T-cell (primary cell): ENCODE measurements around the gene TYMS. TPM values are rescaled to one million over a fixed set of nuclear protein-coding genes. Genes with fewer than 3 reads are reported as not detected.

Source experiments
- ATAC-seq, 4 experiments: fragments of 200-7000 bp in 3 of 4; fragments of 150-1000 bp in 1 of 4; cut with Tn5 transposase; replicated peaks in 1 of 4; 1 replicate in 3 of 4; 2 replicates in 1 of 4; pipeline ENCODE4 v1.10.0; 2021; ENCODE audit warnings: moderate library complexity in 3 of 4, mild to moderate bottlenecking in 2 of 4, moderate number of reproducible peaks in 1 of 4
- CTCF ChIA-PET, 2 donors: fragments of 300-600 bp; sonication (Branson Sonifier 250); formaldehyde crosslinking; loops; one replicate each; lab custom pipeline; 2022; ENCODE audit warnings: antibody characterized with exemption in 2 of 2; lab: Charles Lee
- POLR2A ChIA-PET, 2 donors: fragments of 300-600 bp; sonication (Branson Sonifier 250); formaldehyde crosslinking; loops; one replicate each; lab custom pipeline; 2022; ENCODE audit warnings: antibody characterized with exemption in 2 of 2; lab: Charles Lee
- DNase-seq, 35 experiments: peaks; one replicate each; pipeline versions ENCODE4 v3.0.0 to v3.0.0-alpha.2; 2013 to 2023
- H3K27ac ChIP-seq: one replicate; pipeline ENCODE4 v1.5.1; 2013; ENCODE audit warnings: low read length
- H3K27me3 ChIP-seq, 2 experiments: replicated peaks in 1 of 2; 1 replicate in 1 of 2; 2 replicates in 1 of 2; pipeline versions ENCODE4 v1.6.1 to v1.7.0; 2013; ENCODE audit warnings: low read length in 1 of 2, mixed read lengths in 1 of 2; ENCODE audit not compliant: control insufficient read depth in 2 of 2, insufficient read depth in 2 of 2; ENCODE audit errors: extremely low read depth in 1 of 2
- H3K36me3 ChIP-seq, 2 donors: 1 replicate in 1 of 2; 2 replicates in 1 of 2; pipeline versions ENCODE4 v1.6.1 to v1.7.0; 2013; ENCODE audit warnings: low read length in 1 of 2; ENCODE audit not compliant: control insufficient read depth in 2 of 2, insufficient read depth in 1 of 2; ENCODE audit errors: extremely low read depth in 1 of 2
- H3K4me1 ChIP-seq, 2 experiments: 1 replicate in 1 of 2; 2 replicates in 1 of 2; pipeline versions ENCODE4 v1.6.1 to v1.7.0; 2013; ENCODE audit warnings: low read length in 2 of 2, mixed read lengths in 1 of 2; ENCODE audit not compliant: insufficient read depth in 2 of 2, control insufficient read depth in 1 of 2; ENCODE audit errors: extremely low read depth in 1 of 2
- H3K4me3 ChIP-seq, 2 donors: 1 replicate in 1 of 2; 2 replicates in 1 of 2; pipeline versions ENCODE4 v1.5.1 to v1.7.0; 2013; ENCODE audit warnings: mild to moderate bottlenecking in 2 of 2, low read length in 1 of 2, moderate library complexity in 1 of 2; ENCODE audit not compliant: control insufficient read depth in 1 of 2; ENCODE audit errors: extremely low read depth in 1 of 2
- H3K9me3 ChIP-seq: 2 replicates; pipeline ENCODE4 v1.7.0; 2013
- H3K27ac Mint-ChIP-seq, 2 donors: one replicate each; pipeline ENCODE4 v1.8.0; 2020 to 2021; ENCODE audit warnings: mild to moderate bottlenecking in 2 of 2, mixed read lengths in 2 of 2
- H3K27me3 Mint-ChIP-seq, 2 donors: one replicate each; pipeline ENCODE4 v1.8.0; 2021 to 2022; ENCODE audit warnings: mixed read lengths in 2 of 2
- H3K36me3 Mint-ChIP-seq: one replicate; pipeline ENCODE4 v1.8.0; 2021; ENCODE audit warnings: mixed read lengths
- H3K4me1 Mint-ChIP-seq, 3 donors: one replicate each; pipeline ENCODE4 v1.8.0; 2020 to 2022; ENCODE audit warnings: mixed read lengths in 3 of 3, mild to moderate bottlenecking in 1 of 3
- H3K4me3 Mint-ChIP-seq, 3 donors: one replicate each; pipeline ENCODE4 v1.8.0; 2020 to 2022; ENCODE audit warnings: mild to moderate bottlenecking in 3 of 3, mixed read lengths in 3 of 3, moderate library complexity in 3 of 3
- H3K9me3 Mint-ChIP-seq, 3 donors: one replicate each; pipeline ENCODE4 v1.8.0; 2020 to 2022; ENCODE audit warnings: mixed read lengths in 3 of 3
- WGBS: methylation state at CpG from one replicate; pipeline ENCODE4 v1.1.5; 2013; ENCODE audit warnings: missing lambda C conversion rate; ENCODE audit not compliant: insufficient coverage; 5-methylcytosine and 5-hydroxymethylcytosine counted together
- total RNA-seq, 35 experiments: library from RNA in 6 of 35; stranded (reverse) in 6 of 35; fragments of 120-200 nt in 1 of 35; gene quantifications; one replicate each; pipeline versions ENCODE4 v1.2.1 to v1.2.4 and lab custom pipeline; 2013 to 2026

TYMS gene
- total RNA-seq, 5 donors from 2014 or later (not counting 1 experiment from before 2014, with no cell fraction given), result 1.8 to 9.7 (median 3.3) TPM

DNA sequence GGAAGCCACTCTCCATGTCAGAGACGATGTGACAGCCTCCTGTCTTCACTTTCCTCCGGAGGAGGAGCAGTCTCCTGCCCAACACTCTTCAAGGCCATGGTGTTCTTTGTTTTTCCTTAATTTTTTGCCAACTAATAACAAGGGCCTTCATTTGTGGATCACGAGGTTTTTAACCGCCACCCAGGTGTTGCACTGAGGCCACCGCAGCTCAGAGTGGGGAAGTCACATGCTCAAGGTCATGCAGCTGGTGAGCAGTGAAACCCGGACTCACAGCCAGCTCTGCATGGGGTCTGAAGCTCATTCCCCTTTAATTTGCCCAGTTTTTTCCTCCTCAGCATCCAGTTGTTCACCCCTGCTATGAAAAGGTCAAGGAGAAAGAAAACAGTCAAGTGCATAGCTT lies 35.4 kb downstream of the TYMS start:
- peaks cover 34% of the 10 kb centered on the region for H3K36me3 Mint-ChIP-seq
- no peak overlapping the region for H3K27ac ChIP-seq
- 49% methylated on average over 4 of the region's 6 CpGs for WGBS
- peaks cover 0 to 16% of the 10 kb centered on the region in 2 donors for H3K36me3 ChIP-seq
- H3K27ac Mint-ChIP-seq, result peak overlapping the region in 1 of 2 donors; percentile 62
- no peak overlapping the region for H3K4me3 ChIP-seq
- H3K27me3 Mint-ChIP-seq, result no peaks in the 10 kb centered on the region
- DNase-seq (no peak), ATAC-seq (no peak)
- ChIA-PET CTCF (interaction anchor here (0.6 to 0.7 kb wide), 2 partner anchors 22 to 138 kb away, joined by 3 to 4 read pairs; no protein-coding TSS in a partner anchor), POLR2A (interaction anchor here in 1 of 2 donors (0.6 kb wide), 1 partner anchor 143 kb away, joined by 4 read pairs; no protein-coding TSS in a partner anchor)
- H3K4me3 Mint-ChIP-seq, result no peak overlapping the region
- H3K9me3 ChIP-seq, result no peaks in the 10 kb centered on the region
- no peaks in the 10 kb centered on the region for H3K27me3 ChIP-seq
- H3K4me1 Mint-ChIP-seq, result peaks cover 0 to 7% (median 2%) of the 10 kb centered on the region in 3 donors
- no peaks in the 10 kb centered on the region for H3K9me3 Mint-ChIP-seq
- no peaks in the 10 kb centered on the region for H3K4me1 ChIP-seq

GRCh38 chr18:693466-694187 lies 36.2 kb downstream of the TYMS start:
- no peak for ATAC-seq
- Histone ChIP-seq H3K27me3 (no peaks in the 10 kb centered on the region), H3K4me1 (no peaks in the 10 kb centered on the region), H3K9me3 (no peaks in the 10 kb centered on the region), H3K36me3 (peaks cover 0 to 16% of the 10 kb centered on the region in 2 donors), H3K27ac (no peak overlapping the region), H3K4me3 (no peak overlapping the region)
- POLR2A ChIA-PET, result no interaction called here
- 90% methylated on average over 6 of the region's 8 CpGs for WGBS
- no peaks in the 10 kb centered on the region for H3K27me3 Mint-ChIP-seq
- H3K9me3 Mint-ChIP-seq, result no peaks in the 10 kb centered on the region
- H3K4me3 Mint-ChIP-seq, result no peak overlapping the region
- no peak for DNase-seq
- H3K36me3 Mint-ChIP-seq, result peaks cover 33% of the 10 kb centered on the region
- H3K4me1 Mint-ChIP-seq, result peaks cover 0 to 7% (median 2%) of the 10 kb centered on the region in 3 donors
- peak overlapping the region in 1 of 2 donors; percentile 62 for H3K27ac Mint-ChIP-seq
- CTCF ChIA-PET, result interaction anchor here in 1 of 2 donors (0.5 kb wide), 1 partner anchor 70 kb away, joined by 3 read pairs; no protein-coding TSS in a partner anchor

- POLR2A ChIA-PET, result interaction anchor here in 1 of 2 donors (0.5 kb wide), 1 partner anchor 431 kb away, joined by 3 read pairs; no protein-coding TSS in a partner anchor
- H3K4me1 ChIP-seq, result no peaks in the 10 kb centered on the region
Measured at GRCh38 chr18:697012-697411, 39.6 kb downstream of the TYMS start.

DNA sequence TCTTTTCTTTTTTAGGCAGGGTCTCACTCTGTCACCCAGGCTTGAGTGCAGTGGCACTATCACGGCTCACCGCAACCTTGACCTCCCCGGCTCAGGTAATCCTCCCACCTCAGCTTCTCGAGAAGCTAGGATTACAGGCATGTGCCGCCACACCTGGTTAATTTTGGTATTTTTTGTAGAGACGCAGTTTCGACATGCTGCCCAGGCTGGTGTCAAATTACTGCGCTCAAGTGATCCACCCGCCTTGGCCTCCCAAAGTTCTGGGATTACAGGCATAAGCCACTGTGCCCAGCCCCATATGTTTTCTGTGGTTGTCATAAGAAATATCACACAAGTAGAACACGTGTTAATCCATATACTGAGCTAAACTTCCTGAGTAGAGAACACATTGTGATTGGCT lies 40.3 kb downstream of the TYMS start:
- no peak overlapping the region for H3K4me3 Mint-ChIP-seq
- CTCF ChIA-PET, result no interaction called here

More at GRCh38 chr18:697012-697411, 39.6 kb downstream of the TYMS start:
- Histone ChIP-seq H3K9me3 (no peaks in the 10 kb centered on the region), H3K27me3 (no peaks in the 10 kb centered on the region), H3K4me3 (no peak overlapping the region), H3K27ac (no peak overlapping the region), H3K36me3 (peaks cover 0 to 20% of the 10 kb centered on the region in 2 donors)
- DNase-seq (no peak), ATAC-seq (no peak)
- Mint-ChIP-seq H3K4me1 (peaks cover 0 to 7% (median 2%) of the 10 kb centered on the region in 3 donors), H3K27me3 (no peaks in the 10 kb centered on the region), H3K36me3 (peaks cover 35% of the 10 kb centered on the region), H3K4me3 (no peak overlapping the region), H3K9me3 (no peaks in the 10 kb centered on the region), H3K27ac (no peak overlapping the region)
- 84% methylated on average over 2 of the region's 4 CpGs for WGBS
- CTCF ChIA-PET, result no interaction called here

DNA sequence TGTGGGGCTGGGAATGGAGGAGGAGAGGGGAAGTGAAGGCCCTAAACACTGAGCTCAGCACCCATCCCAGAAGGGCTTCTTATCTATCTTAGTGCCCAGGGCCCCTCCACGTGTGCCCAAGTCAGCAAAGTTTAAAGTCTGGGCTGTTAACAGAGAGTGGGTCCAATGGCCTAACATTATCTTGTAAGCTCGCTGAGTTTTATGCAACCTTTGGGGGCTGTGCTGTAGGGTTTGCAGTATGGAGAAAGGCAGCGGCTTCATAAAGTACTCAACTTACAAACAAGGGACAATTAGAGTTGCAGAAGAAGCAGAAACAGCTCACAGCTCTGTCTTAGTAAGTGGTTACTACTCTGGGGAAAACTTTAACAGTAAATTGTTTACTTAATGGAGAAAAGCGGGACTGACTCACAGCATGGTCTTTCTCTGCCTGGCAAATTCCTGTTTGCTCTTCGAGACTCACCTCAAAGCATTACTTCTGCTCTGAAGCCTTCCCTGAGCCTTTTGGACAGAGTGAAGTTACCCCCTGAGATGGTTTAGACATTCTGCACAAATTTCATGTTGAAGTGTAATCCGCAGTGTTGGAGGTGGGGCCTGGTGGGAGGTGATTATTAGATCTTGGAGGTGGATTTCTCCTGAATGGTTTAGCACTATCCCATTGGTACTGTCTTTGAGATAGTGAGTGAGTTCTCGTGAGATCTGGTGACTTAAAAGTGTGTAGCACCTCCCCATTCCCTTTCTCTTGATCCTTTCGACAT lies 45.9 kb downstream of the TYMS start:
- H3K36me3 Mint-ChIP-seq, result peaks cover 43% of the 10 kb centered on the region
- no peak for ATAC-seq
- POLR2A ChIA-PET, result no interaction called here
- H3K4me1 Mint-ChIP-seq, result peaks cover 7 to 33% (median 19%) of the 10 kb centered on the region in 3 donors
- 100% methylated on average over 1 of the region's 8 CpGs for WGBS
- H3K4me3 ChIP-seq, result no peak overlapping the region
- H3K27me3 Mint-ChIP-seq, result no peaks in the 10 kb centered on the region
- DNase-seq, result no peak
- no peaks in the 10 kb centered on the region for H3K9me3 ChIP-seq
- H3K4me3 Mint-ChIP-seq, result no peak overlapping the region
- peaks cover 0 to 33% of the 10 kb centered on the region in 2 donors for H3K36me3 ChIP-seq
- H3K27ac ChIP-seq, result no peak overlapping the region
- H3K9me3 Mint-ChIP-seq, result no peaks in the 10 kb centered on the region
- CTCF ChIA-PET, result no interaction called here
- H3K27me3 ChIP-seq, result no peaks in the 10 kb centered on the region
- no peaks in the 10 kb centered on the region for H3K4me1 ChIP-seq
- H3K27ac Mint-ChIP-seq, result no peak overlapping the region

More for the DNA sequence above, 40.3 kb downstream of the TYMS start:
- 84% methylated on average over 5 of the region's 10 CpGs for WGBS
- no peak for DNase-seq
- Mint-ChIP-seq H3K9me3 (no peaks in the 10 kb centered on the region), H3K27me3 (no peaks in the 10 kb centered on the region), H3K36me3 (peaks cover 32% of the 10 kb centered on the region), H3K4me1 (peaks cover 2 to 8% (median 3%) of the 10 kb centered on the region in 3 donors), H3K27ac (no peak overlapping the region)
- Histone ChIP-seq H3K36me3 (peaks cover 0 to 17% of the 10 kb centered on the region in 2 donors), H3K9me3 (no peaks in the 10 kb centered on the region), H3K4me3 (no peak overlapping the region), H3K27ac (no peak overlapping the region), H3K4me1 (no peaks in the 10 kb centered on the region), H3K27me3 (no peaks in the 10 kb centered on the region)
- POLR2A ChIA-PET, result interaction anchor here in 1 of 2 donors (0.6 kb wide), 1 partner anchor 485 kb away, joined by 3 read pairs; no protein-coding TSS in a partner anchor
- no peak for ATAC-seq

DNA sequence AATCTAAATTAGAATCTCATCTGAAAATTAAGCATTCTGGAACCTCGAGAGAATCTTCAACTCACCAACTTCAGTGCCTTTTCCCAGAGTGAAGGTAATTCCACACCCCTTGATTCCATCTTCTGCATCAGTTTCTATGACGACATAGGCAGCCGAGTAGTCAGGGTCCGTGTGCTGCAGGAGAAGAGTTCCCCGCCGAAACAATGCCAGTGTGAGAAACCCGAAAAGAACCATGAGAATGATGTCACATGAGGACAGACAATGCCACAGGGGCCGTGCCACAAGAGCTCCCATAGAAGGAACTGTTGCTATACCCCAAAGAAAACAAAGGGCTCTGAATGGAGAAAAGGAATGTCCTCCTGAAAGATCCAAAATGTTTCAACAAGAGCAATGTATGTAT lies 49.0 kb downstream of the TYMS start:
- 98% methylated on average over 7 of the region's 8 CpGs for WGBS
- H3K27me3 ChIP-seq, result no peaks in the 10 kb centered on the region
- DNase-seq (no peak), ATAC-seq (no peak)
- no peak overlapping the region for H3K27ac Mint-ChIP-seq
- H3K27ac ChIP-seq, result no peak overlapping the region
- ChIA-PET CTCF (no interaction called here), POLR2A (no interaction called here)
- no peaks in the 10 kb centered on the region for H3K9me3 ChIP-seq
- peaks cover 25 to 61% (median 47%) of the 10 kb centered on the region in 3 donors for H3K4me1 Mint-ChIP-seq
- H3K4me3 Mint-ChIP-seq, result no peak overlapping the region
- H3K36me3 ChIP-seq, result peaks cover 3 to 33% of the 10 kb centered on the region in 2 donors
- H3K36me3 Mint-ChIP-seq, result peaks cover 46% of the 10 kb centered on the region
- no peaks in the 10 kb centered on the region for H3K27me3 Mint-ChIP-seq
- H3K4me1 ChIP-seq, result peaks cover 4 to 22% of the 10 kb centered on the region in 2 experiments
- H3K9me3 Mint-ChIP-seq, result no peaks in the 10 kb centered on the region
- no peak overlapping the region for H3K4me3 ChIP-seq
